Jurkat, Clone E6-1 (cell line): ENCODE results near the gene RELA.

Experiments
- DNase-seq: peaks from one replicate; pipeline ENCODE4 v3.0.0-alpha.2; 2011; ENCODE audit warnings: low read depth, low spot score
- H3K4me3 ChIP-seq: 2 replicates; pipeline ENCODE4 v1.5.1; 2011; ENCODE audit warnings: mild to moderate bottlenecking, low read length, control low read depth, moderate library complexity

The RELA gene

DNA sequence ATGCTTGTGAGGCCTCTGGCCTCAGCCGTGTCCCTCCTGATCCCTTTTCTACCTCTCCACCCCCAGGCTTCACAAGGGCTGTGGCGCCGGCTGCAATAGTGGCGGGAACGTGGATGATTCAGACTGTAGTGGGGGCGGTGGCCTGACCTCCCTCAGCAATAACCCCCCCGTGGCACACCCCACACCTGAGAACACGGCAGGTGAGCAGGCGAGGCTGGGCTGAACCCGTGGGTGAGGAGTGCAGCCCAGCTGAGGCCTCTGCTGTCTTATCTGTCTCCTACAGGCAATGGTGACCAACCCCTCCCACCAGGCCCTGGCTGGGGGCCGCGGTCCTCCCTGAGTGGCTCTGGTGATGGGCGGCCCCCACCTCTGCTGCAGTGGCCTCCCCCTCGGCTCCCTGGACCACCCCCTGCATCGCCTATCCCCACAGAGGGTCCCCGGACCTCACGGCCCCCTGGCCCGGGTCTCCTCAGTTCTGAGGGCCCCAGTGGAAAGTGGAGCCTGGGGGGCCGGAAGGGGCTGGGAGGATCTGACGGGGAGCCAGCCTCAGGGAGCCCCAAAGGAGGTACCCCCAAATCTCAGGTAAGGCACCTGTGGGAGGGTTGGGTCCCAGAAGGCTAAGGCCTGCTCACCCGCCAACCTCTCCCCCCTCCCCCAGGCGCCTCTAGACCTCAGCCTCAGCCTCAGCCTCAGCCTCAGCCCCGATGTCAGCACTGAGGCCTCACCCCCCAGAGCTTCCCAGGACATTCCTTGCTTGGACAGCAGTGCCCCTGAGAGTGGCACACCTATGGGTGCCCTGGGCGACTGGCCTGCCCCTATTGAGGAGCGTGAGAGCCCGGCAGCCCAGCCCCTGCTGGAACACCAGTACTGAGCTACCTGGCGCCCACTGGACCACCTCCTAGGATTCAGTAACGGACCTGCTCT lies 26.3 kb downstream of the RELA start:
- H3K4me3 ChIP-seq, result no peak overlapping the region
- no peak for DNase-seq

DNA sequence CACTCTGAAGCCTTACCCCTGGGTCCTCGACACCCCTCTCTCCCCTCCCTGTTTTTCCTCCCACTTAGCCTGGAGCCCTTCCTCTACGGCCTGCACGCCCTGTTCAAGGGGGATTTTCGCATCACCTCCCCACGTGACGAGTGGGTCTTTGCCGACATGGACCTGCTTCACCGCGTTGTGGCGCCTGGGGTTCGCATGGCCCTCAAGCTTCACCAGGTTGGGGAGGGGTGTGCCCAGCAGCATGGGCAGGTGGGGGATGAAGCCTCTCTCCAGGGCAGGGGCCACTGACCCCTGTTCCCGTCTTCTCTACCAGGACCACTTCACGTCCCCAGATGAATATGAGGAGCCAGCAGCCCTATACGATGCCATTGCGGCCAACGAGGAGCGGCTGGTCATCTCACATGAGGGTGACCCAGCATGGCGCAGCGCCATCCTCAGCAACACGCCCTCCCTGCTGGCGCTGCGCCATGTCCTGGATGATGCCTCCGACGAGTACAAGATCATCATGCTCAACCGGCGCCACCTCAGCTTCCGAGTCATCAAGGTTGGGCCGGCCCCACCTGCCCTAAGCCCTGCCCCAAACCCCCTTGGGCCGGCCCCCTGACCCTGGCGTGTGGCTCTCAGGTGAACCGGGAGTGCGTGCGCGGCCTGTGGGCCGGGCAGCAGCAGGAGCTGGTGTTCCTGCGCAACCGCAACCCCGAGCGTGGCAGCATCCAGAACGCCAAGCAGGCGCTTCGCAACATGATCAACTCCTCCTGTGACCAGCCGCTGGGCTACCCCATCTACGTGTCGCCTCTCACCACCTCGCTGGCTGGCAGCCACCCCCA lies 27.6 kb downstream of the RELA start:
- no peak overlapping the region for H3K4me3 ChIP-seq
- no peak for DNase-seq

DNA sequence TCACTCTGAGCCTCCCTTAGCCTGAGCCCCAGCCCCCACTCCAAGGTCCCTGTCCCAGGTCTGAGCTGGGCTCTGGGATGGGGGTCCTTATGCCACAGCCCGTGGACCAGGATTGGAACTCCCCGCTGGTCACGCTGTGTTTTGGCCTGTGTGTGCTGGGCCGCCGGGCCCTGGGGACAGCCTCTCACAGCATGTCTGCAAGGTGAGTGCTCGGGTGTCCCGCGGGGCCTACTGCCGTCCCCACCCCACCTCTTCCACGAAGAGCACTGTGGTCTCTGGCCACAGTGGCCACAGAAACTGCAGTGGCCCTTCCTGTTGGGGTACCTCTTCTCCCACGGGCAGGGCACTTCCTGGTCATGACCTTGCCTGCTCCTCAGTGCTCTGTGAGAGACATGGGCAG lies 28.3 kb downstream of the RELA start:
- no peak for DNase-seq
- H3K4me3 ChIP-seq, result no peak overlapping the region

DNA sequence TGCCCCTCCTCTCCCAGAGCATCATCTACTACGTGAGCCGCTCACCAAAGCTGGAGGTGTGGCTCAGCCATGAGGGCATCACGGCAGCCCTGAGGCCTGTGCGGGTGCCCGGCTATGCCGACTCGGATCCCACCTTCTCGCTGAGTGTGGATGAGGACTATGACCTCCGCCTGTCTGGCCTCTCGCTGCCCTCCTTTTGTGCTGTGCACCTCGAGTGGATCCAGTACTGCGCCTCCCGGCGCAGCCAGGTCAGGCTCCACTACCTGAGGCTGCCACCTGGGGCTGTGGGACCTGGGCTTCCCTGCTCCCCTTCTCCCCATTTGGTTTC lies 28.6 kb downstream of the RELA start:
- no peak for DNase-seq
- no peak overlapping the region for H3K4me3 ChIP-seq

DNA sequence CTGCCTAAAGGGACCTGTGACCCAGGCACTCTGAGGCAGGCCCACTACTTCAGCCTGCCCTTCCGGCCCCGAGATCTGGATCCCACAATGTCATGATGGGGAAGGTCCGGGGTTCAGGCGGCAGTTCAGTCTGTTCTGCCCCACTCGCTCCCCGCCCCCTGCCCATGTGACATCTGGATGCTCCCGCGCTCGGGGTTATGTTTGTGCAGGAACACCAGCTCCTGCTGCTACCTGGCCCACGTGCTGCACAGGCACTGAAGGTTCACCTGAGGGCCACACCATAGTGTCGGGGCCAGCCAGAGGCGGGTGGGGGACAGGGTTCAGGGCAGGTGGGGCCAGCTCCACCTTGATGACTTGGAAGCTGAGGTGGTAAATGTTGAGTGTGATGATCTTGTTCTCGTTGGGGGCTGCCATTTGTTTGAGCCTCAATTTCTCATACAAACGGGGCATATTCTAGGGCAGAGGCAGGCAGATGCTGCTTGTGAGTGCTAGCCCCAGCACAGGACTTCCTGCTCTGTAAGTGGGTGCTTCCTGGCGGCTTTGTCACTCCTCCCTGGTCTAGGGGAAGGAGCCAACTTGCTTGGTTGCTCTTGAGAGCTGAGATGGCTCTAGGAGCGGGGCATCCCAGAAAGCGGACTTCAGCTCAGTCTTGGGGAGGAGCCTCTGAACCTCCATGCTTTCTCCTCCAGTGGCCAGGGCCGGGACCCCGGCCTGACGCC lies 29.2 kb downstream of the RELA start:
- H3K4me3 ChIP-seq, result no peak overlapping the region
- no peak for DNase-seq

DNA sequence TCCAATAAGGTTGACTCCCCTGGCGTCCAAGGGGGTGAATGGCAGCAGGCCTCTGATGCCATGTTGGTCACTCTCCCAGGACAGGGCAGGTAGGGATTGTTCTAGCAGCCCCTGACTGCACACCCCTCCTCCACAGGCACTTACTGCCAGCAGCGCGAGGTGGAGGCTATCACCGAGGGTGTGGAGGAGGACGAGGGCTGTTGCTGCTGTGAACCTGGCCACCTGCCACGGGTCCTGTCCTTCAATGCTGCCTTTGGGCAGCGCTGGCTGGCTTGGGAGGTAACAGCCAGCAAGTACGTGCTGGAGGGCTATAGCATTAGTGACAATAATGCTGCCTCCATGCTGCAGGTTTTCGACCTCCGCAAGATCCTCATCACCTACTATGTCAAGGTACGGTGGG lies 32.5 kb downstream of the RELA start:
- no peak for DNase-seq
- H3K4me3 ChIP-seq, result no peak overlapping the region

DNA sequence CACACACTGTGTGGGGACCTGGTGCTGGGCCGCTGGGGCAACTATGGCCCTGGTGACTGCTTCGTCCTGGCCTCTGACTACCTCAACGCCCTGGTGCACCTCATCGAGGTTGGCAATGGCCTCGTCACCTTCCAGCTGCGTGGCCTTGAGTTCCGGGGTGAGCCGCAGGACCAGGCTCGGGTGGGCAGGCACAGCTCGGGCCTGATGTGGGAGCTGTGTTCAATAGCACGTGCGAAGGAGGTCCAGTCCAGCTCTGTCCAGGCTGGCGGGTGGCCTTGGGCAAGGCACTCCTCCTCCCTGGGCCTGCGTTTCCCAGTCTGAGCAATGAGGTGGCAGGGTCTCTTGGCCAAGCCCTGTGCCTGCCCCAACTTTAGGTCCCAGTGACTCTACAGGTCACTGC lies 33.1 kb downstream of the RELA start:
- H3K4me3 ChIP-seq, result no peak overlapping the region
- DNase-seq, result no peak

DNA sequence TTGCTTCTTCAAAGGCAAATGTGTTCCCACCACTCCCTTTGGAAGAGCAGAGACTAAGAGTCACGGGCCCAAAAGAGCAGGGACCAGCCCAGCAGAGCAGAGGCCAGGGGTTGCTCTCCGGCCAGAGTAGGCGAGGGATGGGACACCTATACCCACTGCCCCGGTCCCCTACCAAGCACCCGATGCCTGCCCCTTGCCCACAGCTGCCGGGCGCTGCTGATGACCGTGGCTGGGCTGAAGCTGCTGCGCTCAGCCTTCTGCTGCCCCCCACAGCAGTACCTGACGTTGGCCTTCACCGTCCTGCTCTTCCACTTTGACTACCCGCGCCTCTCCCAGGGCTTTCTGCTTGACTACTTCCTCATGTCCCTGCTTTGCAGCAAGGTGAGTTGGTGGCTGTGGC lies 35.5 kb downstream of the RELA start:
- no peak for DNase-seq
- H3K4me3 ChIP-seq, result no peak overlapping the region

DNA sequence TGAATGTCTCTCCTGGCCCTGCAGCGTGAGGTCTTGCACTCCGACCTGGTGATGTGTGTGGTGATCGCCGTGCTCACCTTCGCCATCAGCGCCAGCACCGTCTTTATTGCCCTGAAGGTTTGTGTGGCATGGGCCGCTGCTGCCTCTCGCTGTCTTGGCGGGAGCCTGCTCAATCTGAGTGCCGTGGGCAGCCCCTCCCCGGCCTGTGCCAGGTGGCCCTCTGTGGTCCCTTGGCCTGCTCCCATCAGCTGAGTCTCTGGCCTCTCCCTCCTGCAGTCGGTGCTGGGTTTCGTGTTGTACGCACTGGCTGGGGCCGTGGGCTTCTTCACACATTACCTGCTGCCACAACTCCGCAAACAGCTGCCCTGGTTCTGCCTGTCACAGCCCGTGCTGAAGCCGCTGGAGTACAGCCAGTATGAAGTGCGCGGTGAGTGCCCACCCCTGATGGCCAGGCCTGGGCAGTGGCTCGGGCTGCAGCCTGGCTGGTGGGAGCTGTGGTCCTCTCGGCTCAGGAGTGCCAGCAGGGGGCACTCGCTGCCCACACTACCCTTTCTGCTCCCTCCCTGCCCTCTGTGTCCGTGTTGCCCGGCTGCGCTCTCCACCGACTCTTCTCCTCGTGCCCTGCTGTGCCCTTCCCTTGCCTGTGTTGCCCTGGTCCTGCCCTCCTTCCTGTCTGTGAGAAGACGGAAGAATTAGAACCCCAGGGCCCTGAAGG lies 36.9 kb downstream of the RELA start:
- no peak overlapping the region for H3K4me3 ChIP-seq
- DNase-seq, result no peak

DNA sequence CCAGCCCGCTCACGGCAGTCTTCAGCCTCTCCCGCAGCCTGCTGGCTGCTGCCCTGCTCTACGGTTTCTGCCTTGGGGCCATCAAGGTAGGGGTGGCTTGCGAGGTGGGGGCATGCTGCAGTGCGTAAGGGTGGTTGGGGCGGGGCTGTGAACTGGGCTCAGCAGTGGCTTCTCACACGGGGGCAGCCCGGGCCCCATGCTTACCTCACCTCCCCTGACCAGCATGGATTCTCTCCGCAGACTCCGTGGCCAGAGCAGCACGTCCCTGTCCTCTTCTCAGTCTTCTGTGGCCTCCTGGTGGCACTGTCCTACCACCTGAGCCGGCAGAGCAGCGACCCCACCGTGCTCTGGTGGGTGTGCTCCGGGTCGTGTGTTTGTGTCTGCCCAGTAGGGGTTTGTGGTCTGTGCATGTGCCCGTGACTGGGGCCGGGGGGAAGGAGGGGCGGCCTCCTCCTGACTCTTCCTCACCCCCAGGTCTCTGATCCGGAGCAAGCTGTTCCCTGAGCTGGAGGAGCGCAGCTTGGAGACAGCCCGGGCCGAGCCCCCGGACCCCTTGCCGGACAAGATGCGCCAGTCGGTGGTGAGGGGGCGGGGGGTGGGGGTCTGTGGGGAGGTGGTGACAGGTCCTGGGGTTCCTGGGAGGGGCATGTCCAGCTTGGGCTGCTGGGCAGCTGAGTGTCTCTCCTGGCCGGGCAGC lies 37.6 kb downstream of the RELA start:
- H3K4me3 ChIP-seq, result no peak overlapping the region
- no peak for DNase-seq

DNA sequence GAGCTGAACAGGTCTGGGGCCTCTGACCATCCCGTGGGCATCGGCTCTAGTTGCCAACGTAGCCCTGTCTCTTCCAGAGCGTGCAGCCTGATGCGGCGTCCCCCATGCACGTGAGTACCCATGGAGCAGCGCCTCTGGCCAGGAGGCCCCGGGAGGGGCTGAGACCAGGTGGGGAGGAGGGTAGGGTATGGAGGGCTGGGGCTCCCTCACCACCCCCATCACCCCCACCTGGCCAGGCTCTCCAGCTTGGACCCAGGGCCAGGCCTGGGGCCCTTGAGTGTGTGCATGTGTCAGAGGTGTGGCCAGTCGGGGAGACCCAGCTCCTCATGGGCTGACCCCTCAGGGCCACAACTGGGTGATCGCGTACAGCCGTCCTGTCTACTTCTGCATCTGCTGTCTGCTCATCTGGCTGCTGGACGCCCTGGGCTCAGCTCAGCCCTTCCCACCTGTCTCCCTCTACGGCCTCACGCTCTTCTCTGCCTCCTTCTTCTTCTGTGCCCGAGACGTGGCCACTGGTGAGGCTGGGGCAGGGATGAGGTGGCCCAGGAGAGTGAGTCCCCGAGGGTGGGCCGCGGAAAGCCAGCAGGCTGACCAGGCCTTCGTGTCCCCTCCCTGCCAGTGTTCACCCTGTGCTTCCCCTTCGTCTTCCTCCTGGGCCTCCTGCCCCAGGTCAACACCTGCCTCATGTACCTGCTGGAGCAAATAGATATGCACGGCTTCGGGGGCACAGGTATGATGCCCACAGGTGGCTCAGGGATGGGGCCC lies 38.7 kb downstream of the RELA start:
- H3K4me3 ChIP-seq, result no peak overlapping the region
- DNase-seq, result no peak

DNA sequence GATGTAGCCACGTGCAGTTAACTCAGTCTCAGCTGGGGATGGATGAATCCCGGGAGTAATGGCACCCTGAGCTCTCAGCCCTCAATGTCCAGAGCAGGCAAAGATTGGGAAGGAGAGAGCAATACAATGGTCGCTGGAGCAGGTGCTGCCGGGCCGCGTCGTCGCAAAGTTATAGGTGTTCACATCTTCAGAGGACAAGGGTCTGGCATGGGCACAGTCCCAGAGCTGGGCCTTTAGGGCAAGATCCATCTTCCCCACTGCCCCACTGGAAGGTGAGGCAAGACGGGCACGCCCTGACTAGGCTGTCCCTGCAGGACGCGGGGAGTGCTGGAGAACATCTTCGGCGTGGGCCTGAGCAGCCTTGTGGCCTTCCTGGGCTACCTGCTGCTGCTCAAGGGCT lies 39.5 kb downstream of the RELA start:
- H3K4me3 ChIP-seq, result no peak overlapping the region
- DNase-seq, result no peak

DNA sequence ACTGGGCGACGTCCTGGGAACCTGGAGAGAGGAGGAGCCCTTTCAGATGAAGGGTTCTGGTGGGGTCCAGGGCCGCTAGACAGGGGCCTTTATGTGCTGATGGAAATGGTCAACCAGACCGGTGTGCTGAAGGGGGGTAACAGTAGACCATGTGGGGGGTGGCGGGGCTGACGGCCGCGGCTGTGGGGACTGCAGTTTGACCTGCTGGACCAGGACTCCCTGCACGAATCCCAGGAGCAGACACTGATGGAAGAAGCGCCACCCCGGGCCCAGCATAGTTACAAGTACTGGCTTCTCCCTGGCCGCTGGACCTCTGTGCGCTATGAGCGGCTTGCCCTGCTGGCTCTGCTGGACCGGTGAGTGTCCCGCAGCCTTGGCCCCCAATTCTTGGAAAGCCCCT lies 40.7 kb downstream of the RELA start:
- no peak overlapping the region for H3K4me3 ChIP-seq
- no peak for DNase-seq

DNA sequence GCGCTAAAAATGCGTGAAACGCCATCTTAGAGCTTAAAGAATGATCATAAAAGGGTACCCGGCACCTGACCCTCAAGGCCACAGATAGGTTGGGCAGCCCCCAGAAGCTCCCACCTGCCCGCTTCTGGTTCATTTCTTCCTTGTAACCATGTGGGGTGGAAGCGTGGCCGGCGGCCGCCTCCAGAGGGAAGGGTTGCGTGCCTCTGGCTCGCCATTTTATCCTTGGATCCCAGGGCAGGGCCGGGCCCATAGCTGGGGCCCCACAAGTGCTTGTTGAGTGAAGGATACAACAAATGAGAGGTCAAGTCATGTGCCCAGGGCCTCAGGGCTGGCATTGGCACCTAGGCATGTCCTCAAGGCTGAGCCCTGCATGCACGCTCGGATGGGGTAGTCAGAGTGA lies 41.3 kb downstream of the RELA start:
- no peak for DNase-seq
- no peak overlapping the region for H3K4me3 ChIP-seq

DNA sequence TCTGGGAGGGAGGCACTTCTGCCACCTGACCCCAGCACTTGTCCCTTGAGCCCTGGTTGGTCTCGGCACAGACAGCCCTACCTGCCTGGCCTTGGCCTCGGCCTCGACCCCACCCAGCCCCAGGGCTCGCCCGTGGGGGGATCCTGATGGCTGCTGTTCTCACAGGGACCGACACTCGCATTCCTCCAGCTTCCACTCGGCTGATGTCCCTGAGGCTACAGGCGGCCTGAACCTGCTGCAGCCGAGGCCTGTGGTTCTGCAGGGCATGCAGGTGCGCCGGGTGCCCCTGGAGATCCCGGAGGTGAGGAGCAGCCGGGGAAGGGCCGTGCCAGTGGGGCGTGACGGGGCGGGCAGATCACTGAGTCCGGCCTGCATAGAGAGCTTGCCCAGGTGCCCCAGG lies 42.0 kb downstream of the RELA start:
- no peak overlapping the region for H3K4me3 ChIP-seq
- DNase-seq, result no peak

DNA sequence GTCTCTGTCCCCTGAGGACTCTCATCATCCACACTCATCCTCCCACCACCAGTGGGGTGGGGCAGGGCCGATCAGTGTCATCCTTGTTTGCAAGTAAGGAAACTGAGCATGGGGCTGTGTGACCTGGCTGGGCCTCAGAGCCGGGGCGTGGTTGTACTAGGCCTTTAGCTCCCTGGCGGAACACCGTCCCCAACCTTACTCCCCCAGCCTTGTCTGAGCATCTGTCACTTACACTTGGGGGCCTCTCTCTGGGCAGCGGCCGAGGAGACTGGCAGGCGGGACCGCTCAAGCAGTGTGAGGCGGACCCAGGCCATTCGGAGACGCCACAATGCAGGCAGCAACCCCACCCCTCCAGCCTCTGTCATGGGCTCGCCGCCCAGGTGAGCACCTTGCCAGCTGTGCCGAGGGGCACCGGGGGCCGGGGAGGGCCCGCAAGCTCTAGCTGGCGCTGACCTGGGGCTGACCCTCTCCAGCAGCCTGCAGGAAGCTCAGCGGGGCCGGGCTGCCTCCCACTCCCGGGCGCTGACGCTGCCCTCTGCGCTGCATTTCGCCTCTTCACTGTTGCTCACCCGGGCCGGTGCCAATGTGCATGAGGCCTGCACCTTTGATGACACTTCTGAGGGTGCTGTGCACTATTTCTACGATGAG lies 43.3 kb downstream of the RELA start:
- DNase-seq, result no peak
- no peak overlapping the region for H3K4me3 ChIP-seq

DNA sequence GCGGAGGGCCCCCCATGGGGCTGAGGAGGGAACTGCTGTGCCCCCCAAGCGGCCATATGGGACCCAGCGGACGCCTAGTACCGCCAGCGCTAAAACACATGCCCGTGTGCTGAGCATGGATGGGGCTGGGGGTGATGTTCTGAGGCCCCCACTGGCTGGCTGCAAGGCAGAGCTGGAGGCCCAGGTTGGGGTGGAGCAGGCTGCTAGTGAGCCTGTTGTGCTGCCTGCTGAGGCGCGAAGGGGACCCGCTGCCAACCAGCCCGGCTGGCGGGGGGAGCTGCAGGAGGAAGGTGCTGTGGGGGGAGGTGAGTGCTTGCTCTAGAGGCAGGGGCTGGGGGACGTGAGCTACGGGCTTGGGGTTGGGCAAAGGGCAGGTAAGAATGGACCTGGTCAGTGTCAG lies 44.0 kb downstream of the RELA start:
- no peak overlapping the region for H3K4me3 ChIP-seq
- DNase-seq, result no peak
